CD4-positive, alpha-beta T cell treated with Interleukin-15 for 4 hours (primary cell): ENCODE results near the gene MTX3.

Experiments
- DNase-seq: peaks from one replicate; pipeline ENCODE4 v3.0.0-alpha.2; 2020; ENCODE audit warnings: low spot score

Gene MTX3

DNA sequence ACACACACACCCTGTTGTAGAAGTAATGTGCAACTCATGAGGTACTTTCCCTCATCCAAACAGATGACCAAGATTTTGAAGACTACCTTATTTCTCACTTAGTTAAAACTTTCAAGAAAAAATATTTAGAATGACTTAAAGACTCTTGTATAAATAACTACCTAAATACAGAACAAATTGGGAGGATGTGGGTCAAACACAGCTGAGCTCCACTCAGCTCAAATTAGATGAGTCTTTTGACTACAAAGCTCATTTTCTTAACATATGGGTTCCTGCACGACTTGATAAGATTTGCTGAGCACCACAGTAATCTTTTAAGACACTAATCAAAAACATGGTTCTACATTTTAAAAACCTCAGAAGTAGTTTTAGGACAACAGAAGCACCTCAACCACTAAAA is 8.9 kb downstream of the MTX3 start:
- DNase-seq: no peak

DNA sequence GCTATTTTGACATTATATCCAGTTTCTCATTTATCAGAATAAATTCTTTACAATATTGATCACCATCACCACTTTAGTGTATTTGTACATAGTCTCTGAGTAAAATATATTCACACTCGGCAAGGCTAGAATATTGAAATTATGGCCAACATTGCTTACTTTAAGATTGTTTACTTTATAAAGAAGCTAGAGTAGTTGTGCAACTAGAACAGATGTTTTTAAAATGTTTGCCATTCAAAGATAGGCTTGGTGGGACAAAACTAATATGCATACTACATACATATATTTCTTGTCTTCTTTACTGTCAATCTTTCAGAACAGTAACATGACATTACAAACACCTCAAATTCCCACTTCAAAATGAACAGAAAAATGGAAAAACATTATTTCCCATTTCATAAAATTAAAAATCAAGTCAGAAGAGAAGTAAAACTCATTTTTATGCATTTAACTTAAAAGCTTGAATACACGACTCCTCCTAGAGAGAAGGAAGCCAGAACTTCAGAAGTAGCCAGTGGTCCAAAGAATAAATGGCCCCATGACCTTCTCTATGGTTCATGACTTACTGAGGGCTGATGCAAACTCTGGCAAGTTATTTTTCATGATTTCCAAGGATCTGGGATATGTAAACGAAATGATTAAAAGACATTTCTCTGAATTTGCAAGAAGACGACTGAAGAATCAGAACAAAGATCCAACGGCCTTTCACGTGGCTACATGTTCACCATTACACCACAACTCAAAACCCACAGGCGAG is 14.1 kb downstream of the MTX3 start:
- DNase-seq: no peak

DNA sequence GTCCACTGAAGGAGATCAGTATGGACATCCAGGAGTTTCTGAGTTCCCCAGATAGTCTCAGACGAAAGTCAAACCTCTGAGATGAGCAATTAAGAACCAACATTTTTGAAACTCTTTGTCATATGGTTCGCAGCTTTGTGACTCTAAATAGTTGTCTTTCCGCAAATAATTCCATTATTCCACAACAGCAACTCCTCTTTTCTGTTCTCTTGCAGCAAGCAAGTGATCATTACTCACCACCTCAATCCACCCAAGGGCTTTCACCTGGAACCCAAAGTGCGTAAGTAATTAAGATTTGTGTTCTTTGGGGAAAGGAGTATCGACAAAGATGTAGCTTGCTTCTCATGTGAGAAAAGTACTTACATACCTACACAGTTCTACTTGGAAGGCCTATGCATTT is 15.6 kb downstream of the MTX3 start:
- no peak for DNase-seq

DNA sequence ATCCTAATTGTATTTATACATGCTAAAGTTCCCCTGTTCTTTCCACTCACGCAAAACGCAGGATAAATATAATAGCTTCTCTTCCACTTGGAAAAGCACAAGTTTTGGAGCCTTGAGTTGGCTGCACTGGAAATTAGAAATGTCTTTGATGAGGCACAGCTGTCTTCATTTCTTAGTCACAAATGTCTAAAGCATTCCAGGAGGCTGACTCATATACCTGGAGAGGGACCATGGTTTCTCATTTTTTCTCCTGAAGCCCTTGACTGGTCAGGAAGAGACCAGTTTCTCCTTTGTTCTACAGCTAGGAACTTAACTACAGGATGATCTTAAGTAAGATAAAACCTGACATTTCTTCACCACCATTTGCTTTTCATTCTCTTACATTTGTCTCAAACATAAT is 16.2 kb downstream of the MTX3 start:
- DNase-seq: no peak

DNA sequence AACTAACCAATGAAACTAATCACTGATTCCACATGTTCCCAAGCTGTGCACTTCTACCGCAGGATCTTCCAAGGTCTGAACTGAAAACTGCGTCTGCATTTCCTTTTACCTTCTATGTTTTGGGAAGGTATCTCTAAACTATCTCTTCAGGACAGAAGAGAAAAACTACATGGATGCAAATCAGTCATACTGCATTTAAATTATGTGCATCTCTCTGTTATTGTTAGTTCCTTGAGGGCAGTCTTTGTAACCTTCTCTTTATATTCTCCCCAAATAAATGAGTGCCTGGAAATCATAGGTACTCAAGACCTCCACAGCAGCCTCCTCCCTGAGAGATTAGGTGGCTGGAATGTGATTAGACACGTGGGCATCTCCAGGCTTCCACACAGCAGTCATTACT is 17.1 kb downstream of the MTX3 start:
- DNase-seq: no peak

DNA sequence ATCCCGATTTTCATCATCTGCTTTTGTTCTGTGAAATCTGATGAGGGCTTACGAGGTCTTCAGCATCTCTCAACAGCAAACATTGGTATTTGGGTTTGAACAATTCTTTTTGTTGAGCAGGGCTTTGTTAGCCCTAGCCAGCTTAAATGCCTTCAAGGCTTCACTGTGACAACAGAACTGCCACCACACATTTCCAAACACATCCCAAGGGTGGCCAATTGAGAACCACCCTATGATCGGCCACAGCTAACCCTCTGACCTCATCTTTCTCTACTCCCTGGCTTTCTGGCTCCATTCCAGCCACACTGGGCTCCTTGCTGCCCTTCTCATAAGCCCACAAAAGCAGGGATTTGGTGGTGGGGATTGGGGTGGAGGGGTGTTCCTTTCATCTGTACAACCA is 17.6 kb downstream of the MTX3 start:
- DNase-seq: no peak

DNA sequence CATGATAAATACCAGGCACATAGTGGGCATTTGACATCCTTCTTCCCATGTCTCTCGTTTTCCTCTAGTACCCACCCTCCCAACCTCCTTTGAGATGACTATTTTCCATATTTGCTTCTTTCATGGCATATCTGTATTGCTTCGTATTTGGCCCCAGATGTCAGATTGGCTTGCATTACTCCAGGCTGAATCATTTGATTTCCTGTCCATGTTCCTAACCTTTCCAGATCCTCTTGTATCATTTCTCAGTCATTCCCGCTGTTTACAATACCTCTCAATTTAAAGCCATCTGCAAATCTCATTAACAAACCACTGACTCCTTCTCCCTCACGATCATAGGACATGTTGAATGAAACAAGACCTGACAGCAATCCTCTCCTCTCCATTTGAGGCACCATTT is 19.9 kb downstream of the MTX3 start:
- DNase-seq: no peak

DNA sequence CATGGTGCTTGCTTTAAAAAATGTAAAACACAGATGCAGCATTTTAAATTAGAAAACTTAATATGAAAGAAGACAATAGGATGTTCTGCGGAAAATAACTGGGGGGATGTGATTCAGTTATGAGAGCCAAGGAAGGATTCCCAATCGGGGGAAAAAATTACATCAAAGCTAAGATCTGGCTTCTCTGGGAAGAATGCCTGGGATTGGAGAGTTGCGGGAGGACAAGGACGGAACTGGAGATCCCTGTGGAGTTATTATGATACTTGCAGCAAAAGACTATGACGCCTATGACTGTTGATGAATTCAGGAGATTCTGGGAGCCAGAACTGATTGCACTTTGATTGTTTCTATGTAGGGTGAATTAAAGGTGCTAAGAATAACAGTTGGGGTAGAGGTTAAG is 24.6 kb downstream of the MTX3 start:
- no peak for DNase-seq

DNA sequence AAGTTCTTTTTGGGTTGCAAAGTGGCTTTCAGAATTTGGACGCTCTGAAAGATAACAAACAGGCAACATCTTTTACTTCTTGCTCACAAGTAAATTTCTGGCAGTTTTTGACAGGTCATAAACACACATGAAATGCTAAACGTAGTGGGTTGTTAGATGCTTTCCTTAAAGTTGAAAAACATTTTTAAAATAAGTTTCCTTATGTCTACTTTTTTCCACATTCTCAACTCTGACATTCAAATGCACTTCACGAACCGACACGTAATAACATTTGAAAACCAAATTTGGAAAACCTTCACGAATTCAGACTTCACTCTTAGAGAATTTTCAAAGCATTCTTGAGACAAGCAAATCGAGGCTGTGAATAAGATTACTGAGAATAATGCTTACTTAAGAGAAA is 26.9 kb downstream of the MTX3 start:
- no peak for DNase-seq

DNA sequence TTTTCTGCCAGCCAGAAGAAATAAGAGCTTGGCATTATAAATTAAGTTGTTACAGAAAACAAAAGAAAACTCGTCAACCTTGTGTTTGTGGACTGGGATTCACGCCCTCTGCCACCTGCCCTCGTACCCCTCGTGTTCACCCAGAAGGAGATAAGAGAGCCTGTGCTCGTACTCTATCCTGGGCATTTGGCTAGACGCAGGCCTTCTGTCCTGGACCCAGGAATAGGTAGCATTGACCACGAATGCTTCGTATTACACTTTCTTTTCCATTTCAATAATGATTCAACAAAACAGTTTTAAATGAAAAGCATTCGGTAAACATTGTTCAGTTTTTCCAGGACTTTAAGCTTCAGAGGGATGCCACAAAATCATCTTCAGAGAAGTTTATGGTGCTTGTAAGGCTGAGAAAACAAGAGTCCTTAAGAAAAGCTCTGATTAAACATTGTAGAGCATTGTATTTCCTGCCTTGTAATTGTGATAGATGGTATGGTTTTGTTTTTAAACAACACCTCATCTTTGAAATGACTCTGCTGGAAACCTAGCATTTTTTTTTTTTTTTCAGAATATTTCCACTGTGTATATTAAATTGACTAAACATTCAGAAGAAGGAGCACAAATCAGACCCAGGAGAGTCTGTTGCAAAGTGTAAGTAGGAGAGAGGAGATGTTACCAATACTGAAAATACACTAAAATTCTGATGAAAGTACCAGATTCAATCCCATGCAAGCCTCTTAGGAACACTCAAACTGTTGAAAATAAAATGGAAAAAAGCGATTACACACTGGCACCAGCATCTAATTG is 27.6 kb downstream of the MTX3 start:
- DNase-seq: no peak

DNA sequence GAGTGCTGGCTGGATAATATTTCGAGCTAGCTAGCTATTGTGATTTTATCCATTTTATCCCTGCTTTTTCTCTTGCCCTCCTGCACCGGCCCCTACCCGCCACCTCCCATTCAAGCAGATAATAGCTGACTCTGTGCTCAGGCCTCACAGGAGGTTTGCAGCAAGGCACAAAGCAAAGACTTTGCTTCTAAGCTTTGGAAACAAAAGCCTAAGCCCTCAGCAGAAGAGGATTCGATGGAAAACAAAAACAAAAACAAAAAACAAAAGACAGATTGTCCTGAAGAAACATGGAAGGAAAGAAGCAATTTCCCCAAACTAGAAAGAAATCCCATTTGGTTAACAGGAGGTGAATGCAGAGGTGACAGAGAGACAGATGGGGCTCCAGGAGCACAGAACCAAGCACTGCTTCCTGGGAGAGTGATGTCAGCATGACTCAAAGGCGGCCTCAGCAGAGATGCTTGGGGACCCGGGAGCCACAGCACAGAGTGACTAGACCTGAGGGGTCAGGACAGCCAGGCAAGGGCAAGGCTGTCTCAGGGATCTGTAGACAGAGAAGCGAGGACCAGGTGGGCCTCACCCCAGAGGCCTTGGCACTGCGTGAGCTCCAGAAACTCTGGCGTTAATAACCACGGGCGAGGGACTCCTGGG is 28.4 kb downstream of the MTX3 start:
- no peak for DNase-seq

DNA sequence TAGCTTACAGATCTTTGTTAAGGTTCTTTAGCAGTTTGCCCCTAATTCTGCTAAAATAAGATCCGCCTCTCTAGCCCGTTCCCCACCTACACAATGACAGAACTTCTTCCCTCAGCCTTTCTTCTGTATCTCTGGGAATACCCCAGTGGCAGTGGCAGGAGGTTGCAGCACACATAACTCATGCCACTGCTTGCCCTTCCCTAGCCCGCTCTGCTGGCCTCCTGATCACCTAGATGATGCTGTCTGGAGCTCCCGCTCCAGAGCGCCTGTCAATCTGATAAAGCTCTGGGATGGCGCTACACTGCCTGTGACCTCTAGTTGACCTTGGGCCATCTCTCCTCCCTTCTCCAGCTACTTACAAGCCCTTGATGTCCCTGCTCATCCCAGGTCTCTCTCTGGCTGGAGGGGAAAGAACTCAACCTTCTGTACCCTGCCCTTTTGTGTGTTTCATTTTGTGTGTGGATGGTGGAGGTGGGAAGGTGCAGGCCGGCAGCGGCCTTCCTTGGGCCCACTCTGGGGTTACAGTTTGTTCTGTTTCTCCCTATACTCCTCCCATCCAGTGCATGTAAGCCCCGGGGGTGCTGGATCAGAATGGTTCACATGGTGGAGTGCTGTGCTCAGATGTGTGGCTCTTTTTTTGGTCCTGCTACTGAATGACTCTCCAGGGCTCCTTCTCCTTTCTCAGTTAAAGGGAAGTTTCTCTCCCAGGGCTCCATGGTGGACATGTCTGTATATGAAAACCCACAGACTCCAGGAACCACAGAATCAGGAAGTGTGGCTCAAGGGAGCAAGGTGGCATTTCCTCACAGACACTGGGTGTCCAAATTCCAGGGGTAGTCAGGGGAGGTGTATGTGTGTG is 29.1 kb downstream of the MTX3 start:
- no peak for DNase-seq

DNA sequence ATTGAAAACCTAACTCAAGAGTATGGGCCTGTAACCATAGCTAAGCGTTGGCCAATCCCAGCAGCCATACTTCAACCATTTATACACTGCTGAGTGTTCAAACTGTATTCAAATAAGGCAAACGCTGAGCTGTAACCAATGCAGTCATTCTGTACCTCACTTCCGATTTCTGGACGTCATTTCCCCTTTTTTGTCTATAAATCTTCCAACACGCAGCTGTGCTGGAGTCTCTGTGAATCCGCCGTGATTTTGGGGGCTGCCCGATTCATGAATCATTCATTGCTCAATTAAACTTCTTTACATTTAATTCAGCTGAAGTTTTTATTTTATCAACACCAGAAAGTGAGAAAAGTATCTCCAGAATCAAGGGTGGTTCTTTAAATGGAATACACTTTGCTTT is 31.7 kb downstream of the MTX3 start:
- DNase-seq: no peak

DNA sequence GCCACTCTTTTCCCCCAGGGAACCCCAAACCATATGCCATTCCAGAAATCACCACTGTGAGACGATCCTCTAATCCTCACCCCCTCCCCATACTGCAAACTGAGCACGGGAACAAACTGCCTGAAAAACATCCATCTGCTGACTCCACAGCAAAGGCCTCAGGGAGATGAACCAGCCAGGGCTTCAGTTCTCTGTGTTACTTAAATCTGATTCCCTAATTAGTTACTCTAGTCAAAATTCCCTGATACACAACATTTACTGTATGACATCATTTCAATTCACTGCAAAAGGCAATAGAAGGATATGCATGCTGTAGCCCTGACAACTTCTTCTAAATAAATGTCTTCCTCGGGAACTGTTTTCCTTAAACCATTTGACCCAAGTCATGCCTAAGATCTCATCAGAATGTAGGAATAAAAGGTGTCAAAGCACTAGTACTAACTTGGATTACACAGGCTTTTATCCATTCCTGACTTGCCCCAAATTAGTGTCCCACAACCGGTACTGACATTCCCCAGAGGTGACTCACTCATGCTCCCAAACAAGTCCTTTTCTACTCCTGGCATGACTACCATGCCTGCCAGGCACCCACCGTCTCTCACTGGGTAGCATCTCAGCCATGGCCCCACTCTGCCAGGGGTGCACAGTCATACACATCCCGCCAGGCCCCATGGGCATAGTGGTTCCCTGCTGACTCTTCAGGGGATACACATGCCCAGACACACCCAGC is 35.0 kb downstream of the MTX3 start:
- no peak for DNase-seq

DNA sequence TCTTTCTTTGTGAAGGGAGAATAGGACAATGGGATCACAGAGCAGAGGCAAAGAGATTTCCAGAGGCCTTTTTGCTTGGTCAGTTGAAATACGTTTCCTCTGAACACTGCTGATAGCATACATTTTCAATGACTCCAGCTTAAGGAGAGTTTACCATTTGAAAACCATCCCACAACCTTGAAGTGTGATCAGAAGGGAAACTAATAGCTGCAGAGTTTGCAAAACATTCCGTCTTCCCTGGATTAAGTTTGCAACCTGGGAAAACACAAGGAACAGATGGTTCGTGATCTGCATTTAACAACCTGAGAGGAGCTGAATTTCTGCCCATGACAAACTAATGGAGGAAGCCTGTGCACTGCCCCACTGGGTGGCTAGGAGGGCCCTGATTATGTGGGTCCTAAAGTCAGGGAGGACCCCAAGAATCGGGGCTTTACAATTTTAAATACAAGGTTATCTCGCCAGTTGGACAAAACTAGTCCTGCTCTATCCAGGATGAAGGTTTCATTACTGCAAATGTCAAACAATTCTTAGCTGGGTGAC is 35.6 kb downstream of the MTX3 start:
- DNase-seq: no peak

DNA sequence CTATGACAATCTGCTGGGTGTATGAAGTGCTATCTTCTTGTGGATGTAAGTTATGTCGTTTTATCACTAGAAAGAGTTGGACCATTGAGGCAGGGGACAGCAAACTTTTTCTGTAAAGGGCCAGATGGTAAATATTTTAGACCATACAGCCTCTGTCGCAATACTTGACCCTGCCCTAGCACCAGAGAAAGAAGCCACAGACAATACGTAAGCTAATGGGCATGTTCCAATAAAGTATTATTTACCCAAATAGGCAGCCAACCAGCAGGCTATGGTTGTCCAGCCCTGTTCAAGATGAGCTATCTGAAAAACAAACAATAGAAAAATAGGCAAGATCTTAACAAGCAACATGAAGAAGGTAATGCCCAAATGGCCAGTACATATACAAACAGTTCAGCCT is 36.4 kb downstream of the MTX3 start:
- DNase-seq: no peak

DNA sequence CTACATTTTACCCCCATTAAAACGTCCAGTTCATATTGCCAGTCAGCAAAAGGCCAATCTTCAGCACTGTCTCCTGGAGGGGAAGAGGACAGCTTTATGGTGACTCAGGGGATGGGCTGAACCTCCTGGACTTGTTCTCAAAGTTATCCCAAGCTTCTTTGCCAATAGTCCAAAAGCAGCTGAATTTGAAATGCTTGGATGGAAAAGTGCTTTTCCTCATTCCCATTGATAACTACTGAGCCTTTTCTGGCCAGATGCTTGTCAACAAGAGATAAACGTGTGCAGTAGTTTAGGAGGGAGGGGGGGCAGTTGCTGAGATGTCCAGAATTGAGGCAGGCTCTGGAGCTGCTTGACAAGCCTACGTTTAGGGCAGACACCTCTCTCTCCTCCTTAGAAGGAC is 43.5 kb downstream of the MTX3 start:
- no peak for DNase-seq

DNA sequence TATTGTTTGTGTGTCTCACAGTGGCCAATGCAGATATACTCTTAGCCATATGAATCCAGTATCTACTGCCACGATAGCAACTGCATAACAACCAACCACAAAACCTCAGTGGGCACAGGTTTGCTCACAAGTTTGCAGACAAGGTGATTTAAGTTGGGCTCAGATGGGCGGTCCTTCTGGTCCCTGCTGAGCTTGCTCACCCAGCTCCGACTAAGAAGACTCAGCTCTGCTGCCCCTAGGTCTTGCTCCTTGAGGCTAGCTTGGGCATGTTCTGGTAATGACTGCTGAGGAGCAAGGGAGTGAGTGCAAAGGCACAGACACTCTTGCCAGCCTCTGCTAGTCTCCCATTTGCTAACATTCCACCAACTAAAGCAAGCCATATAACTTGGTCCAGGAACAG is 52.6 kb downstream of the MTX3 start:
- DNase-seq: no peak

DNA sequence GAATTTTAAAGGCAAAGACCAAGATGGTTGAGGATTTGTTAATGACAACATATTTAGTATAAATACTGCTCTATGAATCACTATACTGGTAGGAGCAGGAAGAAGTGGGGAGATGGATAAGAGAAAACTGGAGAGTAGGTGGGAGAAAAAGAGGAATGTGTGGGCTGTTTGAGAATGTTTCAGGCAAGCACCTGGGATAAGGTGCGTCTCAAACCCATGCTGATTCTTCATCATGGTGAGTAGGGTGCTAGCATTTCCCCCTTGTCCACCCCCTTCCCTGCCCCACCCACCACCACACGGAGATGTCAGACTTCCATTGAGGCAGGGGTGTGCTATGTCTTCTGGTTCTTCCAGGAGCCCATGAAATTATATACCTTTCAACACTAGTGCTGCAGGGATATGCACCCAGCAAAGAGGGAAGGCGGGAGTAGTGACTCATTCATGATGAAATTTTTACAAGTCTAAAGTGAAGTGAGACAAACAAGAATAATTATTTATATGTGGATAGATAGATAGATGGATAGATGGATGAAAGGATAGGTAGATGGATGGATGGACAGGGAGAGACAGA is 54.3 kb downstream of the MTX3 start:
- no peak for DNase-seq

DNA sequence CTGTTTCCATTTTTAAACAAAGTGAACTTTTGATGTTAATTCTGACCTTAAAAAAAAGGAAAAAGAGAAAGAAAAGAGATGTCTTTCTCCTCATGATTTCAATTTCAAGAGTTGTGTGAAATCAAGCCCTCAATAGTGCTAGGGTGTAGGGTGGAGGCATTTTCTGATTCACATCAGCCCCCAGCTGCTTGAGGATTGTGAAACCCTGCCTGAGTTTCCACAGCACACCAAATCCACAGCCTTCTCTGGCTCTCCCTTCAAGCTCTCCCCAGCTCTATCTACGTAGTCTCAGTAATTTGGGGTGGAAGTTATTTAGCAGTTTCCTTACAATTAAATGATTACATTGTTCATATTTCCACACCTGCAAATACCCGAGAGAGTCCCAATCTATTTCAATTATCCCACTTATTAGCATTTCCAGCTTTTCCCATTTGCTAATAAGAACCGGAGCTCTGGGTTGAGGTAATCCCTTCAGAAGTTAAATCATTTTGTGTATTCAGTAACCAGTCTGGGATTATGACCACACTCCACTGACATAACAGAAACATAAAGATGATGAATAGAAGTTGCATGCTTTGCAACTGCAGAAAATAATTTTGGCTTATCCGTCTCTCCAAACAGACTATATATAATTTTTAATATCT is 54.9 kb downstream of the MTX3 start:
- no peak for DNase-seq
